Stimulated activated naive CD8-positive, alpha-beta T cell treated with anti-CD3 and anti-CD28 coated beads, Interleukin-15, Interleukin-2, amounts not matched to agents 100 ng/mL and 50 ng/mL, for 24 hours (primary cell): ENCODE data around the gene ACVRL1.

ENCODE experiments used
- H3K27ac Mint-ChIP-seq: one replicate; pipeline ENCODE4 v1.8.0; 2021; ENCODE audit warnings: mild to moderate bottlenecking, mixed read lengths
- H3K27me3 Mint-ChIP-seq: one replicate; pipeline ENCODE4 v1.8.0; 2021; ENCODE audit warnings: mixed read lengths
- H3K36me3 Mint-ChIP-seq: one replicate; pipeline ENCODE4 v1.8.0; 2021; ENCODE audit warnings: low read depth, mixed read lengths
- H3K4me1 Mint-ChIP-seq: one replicate; pipeline ENCODE4 v1.8.0; 2021; ENCODE audit warnings: low read depth, mixed read lengths
- H3K4me3 Mint-ChIP-seq: one replicate; pipeline ENCODE4 v1.8.0; 2021; ENCODE audit warnings: mild to moderate bottlenecking, mixed read lengths
- H3K9me3 Mint-ChIP-seq: one replicate; pipeline ENCODE4 v1.8.0; 2021; ENCODE audit warnings: mixed read lengths

ACVRL1 gene

DNA sequence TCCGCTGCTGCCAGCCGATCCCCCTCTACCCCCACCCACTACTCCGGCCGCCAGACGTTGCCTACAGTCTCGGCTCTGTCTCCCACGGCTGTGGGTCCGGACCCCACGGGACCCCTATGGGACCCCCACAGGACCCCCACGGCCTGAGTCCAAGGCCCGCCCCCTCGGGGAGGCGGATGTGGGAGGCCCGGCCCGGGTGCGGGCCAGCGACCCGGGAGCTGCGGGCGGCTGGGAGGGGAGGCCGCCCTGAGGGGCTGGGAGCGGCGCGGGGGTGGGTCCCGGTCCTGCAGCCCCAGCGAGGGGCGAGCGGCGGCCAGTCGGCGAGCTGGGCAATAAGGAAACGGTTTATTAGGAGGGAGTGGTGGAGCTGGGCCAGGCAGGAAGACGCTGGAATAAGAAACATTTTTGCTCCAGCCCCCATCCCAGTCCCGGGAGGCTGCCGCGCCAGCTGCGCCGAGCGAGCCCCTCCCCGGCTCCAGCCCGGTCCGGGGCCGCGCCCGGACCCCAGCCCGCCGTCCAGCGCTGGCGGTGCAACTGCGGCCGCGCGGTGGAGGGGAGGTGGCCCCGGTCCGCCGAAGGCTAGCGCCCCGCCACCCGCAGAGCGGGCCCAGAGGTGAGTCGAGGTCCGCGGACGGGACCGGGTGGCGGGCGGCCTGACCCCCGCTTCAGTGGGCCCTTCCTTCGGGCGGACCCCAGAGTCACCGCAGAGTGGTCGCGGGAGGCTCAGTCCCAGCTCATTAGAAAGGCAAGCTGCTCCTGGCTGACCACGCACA is at the start of gene ACVRL1:
TSS of gene ACVRL1 (plus strand) at position 422 of the 773 bp plus-strand sequence. CDS start 4,971 bp downstream, outside the sequence.
- no peaks in the 10 kb centered on the region for H3K36me3 Mint-ChIP-seq
- no peaks in the 10 kb centered on the region for H3K9me3 Mint-ChIP-seq
- peaks cover 42% of the 10 kb centered on the region for H3K27me3 Mint-ChIP-seq
- H3K4me3 Mint-ChIP-seq = no peak within 1 kb of the TSS
- H3K27ac Mint-ChIP-seq = no peak within 1 kb of the TSS
- peaks cover 4% of the 10 kb centered on the region for H3K4me1 Mint-ChIP-seq

- no peaks in the 10 kb centered on the region for H3K36me3 Mint-ChIP-seq
- no peaks in the 10 kb centered on the region for H3K9me3 Mint-ChIP-seq
- H3K27ac Mint-ChIP-seq = no peak overlapping the region
- H3K27me3 Mint-ChIP-seq = peaks cover 61% of the 10 kb centered on the region
- no peak overlapping the region for H3K4me3 Mint-ChIP-seq
- peaks cover 12% of the 10 kb centered on the region for H3K4me1 Mint-ChIP-seq
Observed at GRCh38 chr12:51860986-51861385, 46.3 kb upstream of the ACVRL1 start.

- Mint-ChIP-seq H3K27me3 (peaks cover 62% of the 10 kb centered on the region), H3K9me3 (no peaks in the 10 kb centered on the region), H3K4me1 (peaks cover 12% of the 10 kb centered on the region), H3K27ac (no peak overlapping the region), H3K36me3 (no peaks in the 10 kb centered on the region), H3K4me3 (no peak overlapping the region)
Observed at GRCh38 chr12:51862947-51863346, 44.4 kb upstream of the ACVRL1 start.

- H3K27ac Mint-ChIP-seq = no peak overlapping the region
- H3K27me3 Mint-ChIP-seq = peaks cover 67% of the 10 kb centered on the region
- no peaks in the 10 kb centered on the region for H3K9me3 Mint-ChIP-seq
- H3K36me3 Mint-ChIP-seq = no peaks in the 10 kb centered on the region
- peaks cover 18% of the 10 kb centered on the region for H3K4me1 Mint-ChIP-seq
- H3K4me3 Mint-ChIP-seq = no peak overlapping the region
Observed at GRCh38 chr12:51863363-51863932, 43.9 kb upstream of the ACVRL1 start.

DNA sequence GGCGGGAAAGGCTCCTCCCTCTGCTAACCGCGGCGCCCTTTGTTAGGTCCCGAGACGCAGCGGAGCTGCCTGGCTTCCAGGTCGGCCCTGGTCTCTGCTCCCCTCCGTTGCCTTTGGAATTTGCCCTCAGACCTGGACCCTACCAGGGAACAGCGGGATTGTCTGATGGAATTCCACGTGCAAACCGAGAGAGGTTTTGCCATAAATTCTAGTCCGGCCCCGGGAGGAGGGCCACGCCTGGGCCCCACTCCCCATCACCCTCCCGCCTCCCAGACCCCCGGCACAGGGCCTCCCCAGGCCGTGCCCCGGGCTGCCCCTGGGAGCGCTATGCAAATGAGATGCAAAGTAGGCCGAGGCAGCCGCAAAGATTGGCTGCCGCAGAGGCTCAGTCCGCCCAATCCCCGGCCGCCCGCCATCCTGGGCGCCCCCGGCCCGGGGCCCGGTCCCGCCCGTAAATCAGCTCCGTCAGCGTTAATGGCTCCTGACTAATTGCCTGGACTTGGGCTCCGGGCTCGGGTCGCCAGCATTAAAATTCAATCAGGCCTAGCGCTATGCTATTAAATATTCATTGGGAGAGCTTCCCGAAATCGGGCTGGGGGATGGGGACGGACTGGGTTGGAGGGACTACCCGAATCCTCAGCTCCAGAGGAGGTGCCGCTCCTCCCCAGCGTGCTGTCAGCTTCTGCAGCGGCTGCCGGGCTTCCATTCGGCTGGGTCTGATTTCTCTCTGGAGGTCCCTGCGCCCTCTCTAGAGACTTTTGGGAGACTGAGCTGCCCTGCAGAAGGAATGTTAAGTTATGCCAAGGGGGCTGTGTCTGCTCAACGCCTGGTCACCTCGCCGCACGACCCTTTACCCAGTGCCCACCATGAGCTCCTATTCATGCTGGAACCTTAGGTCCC is 43.1 kb upstream of the ACVRL1 start:
- H3K4me3 Mint-ChIP-seq = peak overlapping the region; percentile 32
- no peak overlapping the region for H3K27ac Mint-ChIP-seq
- peaks cover 19% of the 10 kb centered on the region for H3K4me1 Mint-ChIP-seq
- H3K27me3 Mint-ChIP-seq = peaks cover 70% of the 10 kb centered on the region
- no peaks in the 10 kb centered on the region for H3K36me3 Mint-ChIP-seq
- no peaks in the 10 kb centered on the region for H3K9me3 Mint-ChIP-seq

- Mint-ChIP-seq H3K9me3 (no peaks in the 10 kb centered on the region), H3K27me3 (peaks cover 72% of the 10 kb centered on the region), H3K27ac (no peak overlapping the region), H3K36me3 (no peaks in the 10 kb centered on the region), H3K4me3 (peak overlapping the region; percentile 32), H3K4me1 (peaks cover 24% of the 10 kb centered on the region)
Observed at GRCh38 chr12:51864833-51865670, 42.3 kb upstream of the ACVRL1 start.

DNA sequence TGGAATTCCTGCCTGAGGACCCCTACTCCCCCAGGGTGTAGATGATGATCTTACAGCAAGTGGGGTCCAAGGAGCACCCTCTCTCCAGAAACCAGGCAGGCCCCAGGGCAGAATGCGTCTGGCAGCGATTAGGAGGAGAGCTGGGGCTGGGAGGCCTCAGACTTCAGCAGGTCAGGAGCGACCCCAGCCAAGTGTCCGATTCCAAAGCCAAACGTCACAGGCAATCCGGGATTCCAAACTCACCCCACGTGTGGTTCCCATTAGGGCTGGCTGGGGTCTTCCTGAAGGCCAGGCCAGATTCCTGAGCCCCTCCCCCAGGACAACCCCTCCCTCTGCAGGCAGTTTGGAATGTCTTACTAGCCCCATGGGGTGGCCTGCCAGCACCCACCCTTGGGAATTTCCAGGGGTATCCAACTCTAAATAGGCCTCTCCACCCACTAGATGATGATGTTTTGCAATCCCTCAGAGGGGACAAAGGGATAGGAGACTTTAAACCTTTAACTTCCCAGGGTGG is 41.5 kb upstream of the ACVRL1 start:
- Mint-ChIP-seq H3K36me3 (no peaks in the 10 kb centered on the region), H3K9me3 (no peaks in the 10 kb centered on the region), H3K27me3 (peaks cover 77% of the 10 kb centered on the region), H3K27ac (no peak overlapping the region), H3K4me3 (no peak overlapping the region), H3K4me1 (peaks cover 31% of the 10 kb centered on the region)

DNA sequence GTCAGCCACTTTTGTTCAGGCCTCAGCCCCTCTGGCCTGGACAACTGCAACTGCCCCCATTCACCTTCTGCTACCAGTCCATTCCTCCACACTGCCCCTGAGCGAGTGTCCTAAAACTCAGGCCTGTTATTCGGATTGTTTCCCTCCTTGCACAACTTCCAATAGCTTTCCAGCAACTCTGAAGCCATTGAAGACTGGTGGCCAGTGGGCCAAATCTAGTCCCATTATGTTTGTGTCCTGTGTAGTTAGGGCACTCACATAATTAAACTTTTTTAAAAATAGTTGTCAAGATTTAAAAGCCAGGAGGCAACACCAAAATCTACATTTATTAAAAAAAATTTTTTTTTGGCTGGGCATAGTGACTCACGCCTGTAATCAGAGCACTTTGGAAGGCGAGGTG is 41.0 kb upstream of the ACVRL1 start:
- no peak overlapping the region for H3K4me3 Mint-ChIP-seq
- no peaks in the 10 kb centered on the region for H3K9me3 Mint-ChIP-seq
- peaks cover 75% of the 10 kb centered on the region for H3K27me3 Mint-ChIP-seq
- no peaks in the 10 kb centered on the region for H3K36me3 Mint-ChIP-seq
- no peak overlapping the region for H3K27ac Mint-ChIP-seq
- peaks cover 33% of the 10 kb centered on the region for H3K4me1 Mint-ChIP-seq

DNA sequence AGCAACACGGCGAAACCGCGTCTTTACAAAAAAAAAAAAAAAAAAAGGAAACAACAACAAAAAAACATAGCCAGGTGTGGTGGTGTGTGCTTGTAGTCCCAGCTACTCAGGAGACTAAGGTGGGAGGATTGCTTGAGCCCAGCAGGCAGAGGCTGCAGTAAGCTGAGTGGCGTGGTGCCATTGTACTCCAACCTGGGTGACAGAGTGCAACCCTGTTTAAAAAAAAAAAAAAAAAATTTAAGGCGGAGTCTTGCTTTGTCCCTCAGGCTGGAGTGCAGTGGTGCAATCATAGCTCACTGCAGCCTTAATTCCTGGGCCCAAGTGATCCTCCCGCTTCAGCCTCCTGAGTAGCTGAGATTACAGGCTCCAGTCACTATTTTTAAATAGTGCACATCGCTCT is 40.5 kb upstream of the ACVRL1 start:
- Mint-ChIP-seq H3K27ac (no peak overlapping the region), H3K36me3 (no peaks in the 10 kb centered on the region), H3K4me1 (peaks cover 33% of the 10 kb centered on the region), H3K27me3 (peaks cover 71% of the 10 kb centered on the region), H3K4me3 (no peak overlapping the region), H3K9me3 (no peaks in the 10 kb centered on the region)

- H3K27me3 Mint-ChIP-seq = peaks cover 65% of the 10 kb centered on the region
Observed at GRCh38 chr12:51867371-51867770, 39.9 kb upstream of the ACVRL1 start.

GRCh38 chr12:51867796-51868428 is 39.4 kb upstream of the ACVRL1 start:
- H3K4me3 Mint-ChIP-seq = no peak overlapping the region

More at GRCh38 chr12:51867371-51867770, 39.9 kb upstream of the ACVRL1 start:
- no peak overlapping the region for H3K4me3 Mint-ChIP-seq
- H3K27ac Mint-ChIP-seq = no peak overlapping the region
- no peaks in the 10 kb centered on the region for H3K9me3 Mint-ChIP-seq
- H3K36me3 Mint-ChIP-seq = no peaks in the 10 kb centered on the region
- H3K4me1 Mint-ChIP-seq = peaks cover 33% of the 10 kb centered on the region

GRCh38 chr12:51868821-51869495 is 38.3 kb upstream of the ACVRL1 start:
- Mint-ChIP-seq H3K4me1 (peaks cover 26% of the 10 kb centered on the region), H3K4me3 (peak overlapping the region; percentile 25), H3K27me3 (peaks cover 61% of the 10 kb centered on the region), H3K9me3 (no peaks in the 10 kb centered on the region), H3K27ac (no peak overlapping the region), H3K36me3 (no peaks in the 10 kb centered on the region)

More at GRCh38 chr12:51867796-51868428, 39.4 kb upstream of the ACVRL1 start:
- Mint-ChIP-seq H3K27ac (no peak overlapping the region), H3K36me3 (no peaks in the 10 kb centered on the region), H3K4me1 (peaks cover 33% of the 10 kb centered on the region), H3K9me3 (no peaks in the 10 kb centered on the region), H3K27me3 (peaks cover 65% of the 10 kb centered on the region)

DNA sequence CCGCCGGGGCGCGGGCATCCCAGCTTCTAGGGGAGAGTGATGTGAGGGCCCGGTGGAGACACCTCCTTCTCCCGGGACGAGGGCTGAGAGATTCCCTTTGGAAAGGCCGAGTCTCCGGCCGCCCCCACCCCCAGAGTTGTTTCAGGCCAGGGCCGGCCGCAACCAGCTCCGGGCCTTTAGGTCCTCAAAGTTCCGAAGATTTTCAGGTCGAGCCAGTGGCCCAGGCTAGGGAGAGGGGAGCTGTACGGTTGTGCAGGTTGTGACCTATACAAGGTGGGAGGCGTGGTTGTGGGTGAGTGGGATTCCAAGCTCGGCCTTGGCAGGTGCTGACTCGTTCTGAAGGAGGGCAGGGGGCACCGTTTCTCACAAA is 37.8 kb upstream of the ACVRL1 start:
- Mint-ChIP-seq H3K4me3 (no peak overlapping the region), H3K36me3 (no peaks in the 10 kb centered on the region), H3K4me1 (peaks cover 24% of the 10 kb centered on the region), H3K27ac (no peak overlapping the region), H3K9me3 (no peaks in the 10 kb centered on the region), H3K27me3 (peaks cover 62% of the 10 kb centered on the region)
